ENCODE measurements around the gene MYF5. TPM values are rescaled to one million over a fixed set of nuclear protein-coding genes. Genes with fewer than 3 reads are reported as not detected.

Gene MYF5
- total and polyA plus RNA-seq, 2 experiments from 2014 or later: not detected

GRCh38 chr12:80707830-80708258 lies 8.9 kb upstream of the MYF5 start:
- TF ChIP-seq EZH2phosphoT487 (IDR thresholded peaks at IDR 0.05; ENCODE audit: insufficient read depth, low read depth): no peak
- no peak for TF ChIP-seq EZH2 (IDR thresholded peaks at IDR 0.05; ENCODE audit: insufficient read depth, poor library complexity, severe bottlenecking)
- peaks cover 8% of the 10 kb centered on the region for H3K4me1 ChIP-seq (ENCODE audit: insufficient read depth)
- WGBS, 2 experiments (ENCODE audit: low coverage in 1 of 2, low lambda C conversion rate in 2 of 2, missing lambda C conversion rate in 2 of 2): 93 to 95% methylated on average over 11 to 21 of the region's 21 CpGs
- H3K36me3 ChIP-seq (ENCODE audit: low read depth): no peaks in the 10 kb centered on the region
- H3F3A ChIP-seq (ENCODE audit: insufficient read depth): peaks cover 8% of the 10 kb centered on the region; the same call in 1 of the 2 replicates
- no peaks in the 10 kb centered on the region for H3K9me3 ChIP-seq (ENCODE audit: low read depth)
- no peaks in the 10 kb centered on the region for H3K79me2 ChIP-seq (ENCODE audit: insufficient read depth)
- no peak overlapping the region for H3K4me3 ChIP-seq
- H3K9ac ChIP-seq: no peak overlapping the region
- in situ Hi-C loops (cut with MboI): no loop called here
- no peak overlapping the region for H2AFZ ChIP-seq
- H3K27me3 ChIP-seq (replicated peaks; ENCODE audit: insufficient read depth): no peaks in the 10 kb centered on the region
- no peak for DNase-seq
- H4K20me1 ChIP-seq (ENCODE audit: insufficient read depth): no peaks in the 10 kb centered on the region
- H3K9me2 ChIP-seq (ENCODE audit: insufficient read depth): no peaks in the 10 kb centered on the region
- H3K4me2 ChIP-seq (ENCODE audit: unreplicated experiment): no peak overlapping the region
- H3K27ac ChIP-seq: no peak overlapping the region

DNA sequence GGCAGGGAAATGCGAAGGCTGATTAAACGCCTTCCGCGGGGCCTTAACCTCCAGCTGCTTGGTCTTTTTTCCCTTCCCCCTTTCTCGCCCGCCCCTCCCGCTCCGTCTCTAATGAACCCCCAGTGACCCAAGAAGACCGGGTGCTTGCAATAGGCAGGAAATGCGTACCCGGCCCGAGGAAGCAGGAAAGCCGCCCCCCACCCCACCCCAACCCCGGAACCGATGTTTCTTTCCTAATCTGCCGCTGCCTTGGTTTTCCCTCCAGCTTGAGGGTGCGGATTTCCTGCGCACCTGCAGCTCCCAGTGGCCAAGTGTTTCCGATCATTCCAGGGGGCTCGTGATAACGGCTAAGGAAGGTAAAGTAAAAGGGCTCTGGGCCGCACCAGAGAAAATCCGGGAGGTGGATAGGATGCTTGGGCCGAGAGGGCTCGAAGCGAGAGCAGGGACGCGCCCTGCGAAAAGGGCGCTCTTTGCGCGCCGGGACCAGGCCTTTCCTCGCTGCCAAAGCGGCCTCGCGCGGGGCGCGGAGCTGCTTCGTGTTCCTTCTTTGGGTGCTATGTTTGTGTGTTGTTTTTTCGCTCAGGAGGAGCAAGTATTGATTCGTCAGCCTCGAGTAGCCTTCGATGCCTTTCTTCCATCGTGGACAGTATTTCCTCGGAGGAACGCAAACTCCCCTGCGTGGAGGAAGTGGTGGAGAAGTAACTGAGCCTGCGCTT lies 8.3 kb upstream of the MYF5 start:
- DNase-seq: no peak
- H3K27ac ChIP-seq: no peak overlapping the region

DNA sequence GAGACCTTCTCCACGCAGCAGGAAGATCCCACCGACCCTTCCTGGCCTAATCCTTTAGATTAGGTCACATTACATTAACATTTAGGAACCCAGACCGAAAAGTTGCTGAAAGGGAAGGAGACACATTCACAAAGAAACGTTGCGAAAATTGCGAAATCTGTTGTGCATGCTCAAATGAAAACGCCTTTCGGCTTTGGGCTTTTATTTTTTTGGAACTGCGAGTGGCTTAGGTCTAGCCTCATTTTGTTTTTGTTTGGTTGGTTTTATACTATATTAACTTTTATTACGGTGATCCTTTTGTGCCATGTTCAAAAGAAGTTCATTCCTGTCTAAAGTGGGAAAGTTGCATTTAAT lies 7.8 kb upstream of the MYF5 start:
- Histone ChIP-seq H3K9me3 (ENCODE audit: low read depth) (no peaks in the 10 kb centered on the region), H3K4me3 (no peak overlapping the region), H2AFZ (no peak overlapping the region), H3K9ac (no peak overlapping the region), H3K79me2 (ENCODE audit: insufficient read depth) (no peaks in the 10 kb centered on the region), H3K27me3 (replicated peaks; ENCODE audit: insufficient read depth) (no peaks in the 10 kb centered on the region), H3K36me3 (ENCODE audit: low read depth) (no peaks in the 10 kb centered on the region), H3K4me2 (ENCODE audit: unreplicated experiment) (no peak overlapping the region), H4K20me1 (ENCODE audit: insufficient read depth) (no peaks in the 10 kb centered on the region), H3F3A (ENCODE audit: insufficient read depth) (no peaks in the 10 kb centered on the region), H3K9me2 (ENCODE audit: insufficient read depth) (no peaks in the 10 kb centered on the region), H3K27ac (no peak overlapping the region), H3K4me1 (ENCODE audit: insufficient read depth) (no peaks in the 10 kb centered on the region)
- TF ChIP-seq EZH2phosphoT487 (IDR thresholded peaks at IDR 0.05; ENCODE audit: insufficient read depth, low read depth) (no peak), EZH2 (IDR thresholded peaks at IDR 0.05; ENCODE audit: insufficient read depth, poor library complexity, severe bottlenecking) (no peak)
- 77 to 83% methylated on average over 10 of the region's 10 CpGs for WGBS, 2 experiments (ENCODE audit: low coverage in 1 of 2, low lambda C conversion rate in 2 of 2, missing lambda C conversion rate in 2 of 2)
- no peak for DNase-seq
- in situ Hi-C loops (cut with MboI): no loop called here

More for the DNA sequence above, 8.3 kb upstream of the MYF5 start:
- Histone ChIP-seq H3K4me2 (ENCODE audit: unreplicated experiment) (no peak overlapping the region), H3K36me3 (ENCODE audit: low read depth) (no peaks in the 10 kb centered on the region), H3K9me2 (ENCODE audit: insufficient read depth) (no peaks in the 10 kb centered on the region), H4K20me1 (ENCODE audit: insufficient read depth) (no peaks in the 10 kb centered on the region), H3K4me1 (ENCODE audit: insufficient read depth) (peaks cover 2% of the 10 kb centered on the region), H3K27me3 (replicated peaks; ENCODE audit: insufficient read depth) (no peaks in the 10 kb centered on the region), H3K4me3 (no peak overlapping the region), H3K9me3 (ENCODE audit: low read depth) (no peaks in the 10 kb centered on the region), H3K79me2 (ENCODE audit: insufficient read depth) (no peaks in the 10 kb centered on the region), H2AFZ (no peak overlapping the region), H3F3A (ENCODE audit: insufficient read depth) (peaks cover 3% of the 10 kb centered on the region; the same call in 1 of the 2 replicates), H3K9ac (no peak overlapping the region)
- in situ Hi-C loops (cut with MboI): no loop called here
- WGBS, 2 experiments (ENCODE audit: low coverage in 1 of 2, low lambda C conversion rate in 2 of 2, missing lambda C conversion rate in 2 of 2): 67 to 79% methylated on average over 36 to 50 of the region's 50 CpGs
- TF ChIP-seq EZH2 (IDR thresholded peaks at IDR 0.05; ENCODE audit: insufficient read depth, poor library complexity, severe bottlenecking) (no peak), EZH2phosphoT487 (IDR thresholded peaks at IDR 0.05; ENCODE audit: insufficient read depth, low read depth) (no peak)

GRCh38 chr12:80709811-80710726 lies 6.6 kb upstream of the MYF5 start:
- Histone ChIP-seq H3K36me3 (ENCODE audit: low read depth) (no peaks in the 10 kb centered on the region), H3K9ac (no peak overlapping the region), H3K4me2 (ENCODE audit: unreplicated experiment) (no peak overlapping the region), H2AFZ (no peak overlapping the region), H3K9me2 (ENCODE audit: insufficient read depth) (no peaks in the 10 kb centered on the region), H3K79me2 (ENCODE audit: insufficient read depth) (no peaks in the 10 kb centered on the region), H4K20me1 (ENCODE audit: insufficient read depth) (no peaks in the 10 kb centered on the region), H3K4me3 (no peak overlapping the region), H3K27me3 (replicated peaks; ENCODE audit: insufficient read depth) (no peaks in the 10 kb centered on the region), H3K4me1 (ENCODE audit: insufficient read depth) (no peaks in the 10 kb centered on the region), H3F3A (ENCODE audit: insufficient read depth) (no peaks in the 10 kb centered on the region), H3K27ac (no peak overlapping the region), H3K9me3 (ENCODE audit: low read depth) (no peaks in the 10 kb centered on the region)
- TF ChIP-seq EZH2phosphoT487 (IDR thresholded peaks at IDR 0.05; ENCODE audit: insufficient read depth, low read depth) (no peak), EZH2 (IDR thresholded peaks at IDR 0.05; ENCODE audit: insufficient read depth, poor library complexity, severe bottlenecking) (no peak)
- DNase-seq: no peak
- 87% methylated on average over 20 of the region's 20 CpGs for WGBS, 2 experiments (ENCODE audit: low coverage in 1 of 2, low lambda C conversion rate in 2 of 2, missing lambda C conversion rate in 2 of 2)
- in situ Hi-C loops (cut with MboI): no loop called here
